ENCODE results near the gene RNH1. TPM values are rescaled to one million over a fixed set of nuclear protein-coding genes. Genes with fewer than 3 reads are reported as not detected.
A peak's percentile ranks its signal among the peaks of the same experiment; 100 is the strongest.

The RNH1 gene
- total RNA-seq, 1 experiment from 2014 or later: 345 TPM

DNA sequence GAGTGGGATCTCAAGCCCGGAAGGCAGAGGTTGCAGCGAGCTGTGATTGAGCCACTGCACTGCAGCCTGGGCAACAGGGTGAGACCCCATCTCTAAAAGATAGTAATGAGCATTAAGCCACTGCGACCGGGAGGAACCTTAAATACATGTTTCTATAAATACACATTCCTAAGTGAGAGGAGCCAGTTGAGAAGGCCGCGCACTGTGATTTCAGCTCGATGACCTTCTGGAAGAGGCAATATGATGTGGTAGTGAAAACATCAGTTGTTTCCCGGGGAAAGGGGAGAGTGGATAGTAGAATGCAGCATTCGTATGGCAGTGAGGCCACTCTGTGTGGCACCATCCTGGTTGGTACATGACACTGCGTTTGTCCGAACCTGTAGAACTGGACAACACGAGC is 39.0 kb downstream of the RNH1 start:
- no peak for TF ChIP-seq POLR2AphosphoS5 (IDR thresholded peaks at IDR 0.05; ENCODE audit: low read depth, low read length)
- TF ChIP-seq, protein P1, sequence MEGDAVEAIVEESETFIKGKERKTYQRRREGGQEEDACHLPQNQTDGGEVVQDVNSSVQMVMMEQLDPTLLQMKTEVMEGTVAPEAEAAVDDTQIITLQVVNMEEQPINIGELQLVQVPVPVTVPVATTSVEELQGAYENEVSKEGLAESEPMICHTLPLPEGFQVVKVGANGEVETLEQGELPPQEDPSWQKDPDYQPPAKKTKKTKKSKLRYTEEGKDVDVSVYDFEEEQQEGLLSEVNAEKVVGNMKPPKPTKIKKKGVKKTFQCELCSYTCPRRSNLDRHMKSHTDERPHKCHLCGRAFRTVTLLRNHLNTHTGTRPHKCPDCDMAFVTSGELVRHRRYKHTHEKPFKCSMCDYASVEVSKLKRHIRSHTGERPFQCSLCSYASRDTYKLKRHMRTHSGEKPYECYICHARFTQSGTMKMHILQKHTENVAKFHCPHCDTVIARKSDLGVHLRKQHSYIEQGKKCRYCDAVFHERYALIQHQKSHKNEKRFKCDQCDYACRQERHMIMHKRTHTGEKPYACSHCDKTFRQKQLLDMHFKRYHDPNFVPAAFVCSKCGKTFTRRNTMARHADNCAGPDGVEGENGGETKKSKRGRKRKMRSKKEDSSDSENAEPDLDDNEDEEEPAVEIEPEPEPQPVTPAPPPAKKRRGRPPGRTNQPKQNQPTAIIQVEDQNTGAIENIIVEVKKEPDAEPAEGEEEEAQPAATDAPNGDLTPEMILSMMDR (IDR thresholded peaks at IDR 0.05): no peak
- TF ChIP-seq REST (IDR thresholded peaks at IDR 0.05; ENCODE audit: insufficient read depth in 1 of 2, low read depth in 2 of 2, low read length in 1 of 2): no peak
- no peak for TF ChIP-seq SIN3A (IDR thresholded peaks at IDR 0.05; ENCODE audit: borderline replicate concordance, insufficient read depth, low read depth, low read length)
- TF ChIP-seq TCF7L2 (IDR thresholded peaks at IDR 0.05; ENCODE audit: low read depth, low read length): no peak
- DNase-seq (ENCODE audit: low read depth, low spot score) (no peak), ATAC-seq (peak; percentile 27; the same call in 1 of the 2 replicates)
- CTCF ChIA-PET: no interaction called here
- no peaks in the 10 kb centered on the region for H3K9me3 ChIP-seq (ENCODE audit: control insufficient read depth, insufficient read depth, low read depth, low read length)
- POLR2A ChIA-PET: interaction anchor here (0.6 kb wide), 1 partner anchor 14 kb away, joined by 3 read pairs; no protein-coding TSS in a partner anchor
- in situ Hi-C loops (cut with HindIII; ENCODE audit: low pct_unique_long_range_greater_than_20kb, low sequenced_read_pairs) (no loop called here), intact Hi-C loops (cut with micrococcal nuclease; ENCODE audit: unreplicated experiment) (no loop called here)
- H3K27ac ChIP-seq (ENCODE audit: low read length): peak overlapping the region; percentile 89
- no peaks in the 10 kb centered on the region for H3K27me3 ChIP-seq (ENCODE audit: control insufficient read depth, insufficient read depth, low read length)
- BruUV-seq (replicated peaks): no TSS peak
- H3K36me3 ChIP-seq (ENCODE audit: control insufficient read depth, insufficient read depth, low read length): no peaks in the 10 kb centered on the region
- peaks cover 24% of the 10 kb centered on the region for H3K4me1 ChIP-seq (ENCODE audit: control insufficient read depth, insufficient read depth, low read length)
- H3K4me3 ChIP-seq (ENCODE audit: low read depth in 2 of 2, low read length in 2 of 2): no peak overlapping the region

- H3K27me3 ChIP-seq (ENCODE audit: control insufficient read depth, insufficient read depth, low read length): no peaks in the 10 kb centered on the region
- TF ChIP-seq POLR2AphosphoS5 (IDR thresholded peaks at IDR 0.05; ENCODE audit: low read depth, low read length) (no peak), TCF7L2 (IDR thresholded peaks at IDR 0.05; ENCODE audit: low read depth, low read length) (no peak), SIN3A (IDR thresholded peaks at IDR 0.05; ENCODE audit: borderline replicate concordance, insufficient read depth, low read depth, low read length) (no peak)
- TF ChIP-seq, protein P1 (IDR thresholded peaks at IDR 0.05): no peak
- ChIA-PET POLR2A (interaction anchor here (0.6 to 0.7 kb wide), 2 partner anchors 16 to 20 kb away, joined by 3 to 19 read pairs; partner anchors contain the start of gene PTDSS2), CTCF (interaction anchor here (0.5 kb wide), 1 partner anchor 8 kb away, joined by 3 read pairs; no protein-coding TSS in a partner anchor)
- H3K9me3 ChIP-seq (ENCODE audit: control insufficient read depth, insufficient read depth, low read depth, low read length): no peaks in the 10 kb centered on the region
- no peaks in the 10 kb centered on the region for H3K36me3 ChIP-seq (ENCODE audit: control insufficient read depth, insufficient read depth, low read length)
- H3K4me1 ChIP-seq (ENCODE audit: control insufficient read depth, insufficient read depth, low read length): peaks cover 24% of the 10 kb centered on the region
- no peak overlapping the region for H3K27ac ChIP-seq (ENCODE audit: low read length)
- ATAC-seq (no peak), DNase-seq (ENCODE audit: low read depth, low spot score) (no peak)
- no TSS peak for BruUV-seq (replicated peaks)
- no peak overlapping the region for H3K4me3 ChIP-seq (ENCODE audit: low read depth in 2 of 2, low read length in 2 of 2)
- intact Hi-C loops (cut with micrococcal nuclease; ENCODE audit: unreplicated experiment): no loop called here
- in situ Hi-C loops (cut with HindIII; ENCODE audit: low pct_unique_long_range_greater_than_20kb, low sequenced_read_pairs): no loop called here
Measured at GRCh38 chr11:465896-466530, 41.0 kb downstream of the RNH1 start.

All from Panc1 (cell line).